OCI-LY7 (cell line): ENCODE measurements around the gene POU2AF3. TPM values are rescaled to one million over a fixed set of nuclear protein-coding genes. Genes with fewer than 3 reads are reported as not detected.

Experiments used
- BruUV-seq: library from RNA; stranded (reverse); fragments of 400-500 nt; replicated peaks from 2 replicates; lab custom pipeline; 2021; lab: Mats Ljungman, UMichigan
- CTCF ChIA-PET: fragments of 300-600 bp; sonication (Branson Sonifier 250); formaldehyde crosslinking; loops from one replicate; lab custom pipeline; 2022; ENCODE audit warnings: antibody characterized with exemption; ENCODE audit not compliant: unreplicated experiment; lab: Charles Lee
- POLR2A ChIA-PET: fragments of 300-600 bp; sonication (Branson Sonifier 250); formaldehyde crosslinking; loops from one replicate; lab custom pipeline; 2022; ENCODE audit warnings: antibody characterized with exemption; lab: Charles Lee
- DNase-seq: peaks from one replicate; pipeline ENCODE4 v3.0.0-alpha.2; 2015; ENCODE audit warnings: low spot score
- H2AFZ ChIP-seq: fragments of 200-600 bp; sonication (generic), shearing (Covaris generic); 2 replicates; pipeline ENCODE4 v1.6.1; 2014; ENCODE audit warnings: mild to moderate bottlenecking, antibody characterized with exemption, low read length, moderate library complexity
- H3K27ac ChIP-seq: fragments of 200-600 bp; sonication (generic); 2 replicates; pipeline ENCODE4 v1.5.1; 2014; ENCODE audit warnings: mixed run types, low read depth, mild to moderate bottlenecking, moderate library complexity, low read length, inconsistent platforms; ENCODE audit not compliant: poor library complexity, severe bottlenecking
- H3K36me3 ChIP-seq: fragments of 200-600 bp; sonication (generic); 2 replicates; pipeline ENCODE4 v1.6.1; 2014; ENCODE audit warnings: mild to moderate bottlenecking, antibody characterized with exemption, low read length, moderate library complexity, mixed read lengths; ENCODE audit not compliant: insufficient read depth
- H3K4me1 ChIP-seq: fragments of 200-600 bp; sonication (generic); 2 replicates; pipeline ENCODE4 v1.5.1; 2014; ENCODE audit warnings: mild to moderate bottlenecking, low read length; ENCODE audit not compliant: insufficient read depth, poor library complexity, severe bottlenecking
- H3K4me2 ChIP-seq: fragments of 200-600 bp; sonication (generic); 2 replicates; pipeline ENCODE4 v1.6.1; 2014; ENCODE audit warnings: mild to moderate bottlenecking, low read length
- H3K4me3 ChIP-seq: fragments of 200-600 bp; sonication (generic); 2 replicates; pipeline ENCODE4 v1.5.1; 2014; ENCODE audit warnings: mild to moderate bottlenecking, low read depth, low read length; ENCODE audit not compliant: poor library complexity, severe bottlenecking
- H3K79me2 ChIP-seq: fragments of 200-600 bp; sonication (generic); 2 replicates; pipeline ENCODE4 v1.6.1; 2016; ENCODE audit warnings: low read depth, mild to moderate bottlenecking, low read length, moderate library complexity, mixed read lengths; ENCODE audit not compliant: insufficient read depth
- H3K9me2 ChIP-seq: fragments of 200-600 bp; sonication (generic); 2 replicates; pipeline ENCODE4 v1.6.1; 2016; ENCODE audit warnings: mild to moderate bottlenecking, low read length, mixed read lengths; ENCODE audit not compliant: insufficient read depth
- H3K9me3 ChIP-seq: fragments of 200-600 bp; sonication (generic); 2 replicates; pipeline ENCODE4 v1.6.1; 2014; ENCODE audit warnings: mild to moderate bottlenecking, mixed run types, low read length, mixed read lengths
- H4K20me1 ChIP-seq: fragments of 200-600 bp; sonication (generic); 2 replicates; pipeline ENCODE4 v1.6.1; 2014; ENCODE audit warnings: mild to moderate bottlenecking, antibody characterized with exemption, low read length, moderate library complexity, mixed read lengths; ENCODE audit not compliant: insufficient read depth
- EZH2phosphoT487 ChIP-seq: fragments of 200-600 bp; sonication (generic); IDR thresholded peaks from 2 replicates; pipeline ENCODE4 v1.6.1; 2018; ENCODE audit warnings: low read depth, borderline replicate concordance, mild to moderate bottlenecking, mixed run types, antibody characterized with exemption, low read length, moderate library complexity, mixed read lengths
- intact Hi-C: fragments of 100-400 bp; cut with micrococcal nuclease; formaldehyde crosslinking; loops from one replicate; pipeline ENCODE4 v1.10.0; 2022; ENCODE audit not compliant: unreplicated experiment
- total RNA-seq, 2 experiments: library from RNA; depleted of rRNA in 1 of 2; stranded (reverse); fragments of >200 nt in 1 of 2; shearing (Covaris generic) in 1 of 2; gene quantifications; 2 replicates each; pipeline ENCODE4 v1.2.3, GENCODE V29; 2014 to 2022
- TF ChIP-seq, protein P1 (sequence below): fragments of 200-600 bp; sonication (generic); conservative IDR thresholded peaks from 2 replicates; pipeline ENCODE4 v1.5.1; 2014; ENCODE audit warnings: mild to moderate bottlenecking, antibody characterized with exemption, low read length, moderate library complexity, mixed read lengths

Gene POU2AF3
- total RNA-seq, 2 experiments from 2014 or later = not detected

DNA sequence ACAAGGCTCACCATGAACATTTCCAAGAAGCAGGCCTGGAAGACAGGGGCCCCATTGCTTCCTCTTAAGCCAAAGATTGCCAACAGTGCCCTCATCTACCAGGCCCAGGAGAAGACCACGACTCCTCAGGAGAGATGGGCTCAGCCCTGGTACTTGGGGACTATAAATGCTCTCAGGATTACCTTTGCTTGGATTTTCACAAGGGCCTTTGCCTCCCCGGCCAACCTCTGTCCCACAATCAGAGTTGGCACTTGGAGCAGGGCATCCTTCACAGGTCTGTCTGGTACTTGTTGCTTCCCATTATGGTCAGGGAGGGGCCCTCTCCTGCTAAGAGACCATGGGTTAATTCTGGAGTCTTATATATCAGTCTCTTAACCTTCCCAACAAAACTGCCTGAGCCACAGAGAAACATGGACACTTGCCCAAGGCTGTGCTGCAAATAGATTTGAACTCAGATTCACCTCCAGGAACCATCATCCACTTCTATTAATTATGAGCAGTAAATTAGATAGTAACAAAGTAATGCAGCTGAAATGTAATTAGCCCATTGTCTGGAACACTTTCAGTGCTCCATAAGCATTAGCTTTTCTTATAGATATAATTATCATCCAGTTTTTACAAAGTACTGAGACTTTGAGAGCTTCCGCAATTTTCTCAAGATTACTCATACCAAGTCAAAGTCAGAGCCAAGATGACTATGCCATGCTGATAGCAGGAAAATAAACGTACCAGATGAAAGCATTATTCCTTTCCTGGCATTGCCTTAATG is 33.5 kb downstream of the POU2AF3 start:
- no TSS peak for BruUV-seq
- ChIA-PET POLR2A (no interaction called here), CTCF (no interaction called here)
- Histone ChIP-seq H4K20me1 (peaks cover 6% of the 10 kb centered on the region; the same call in 1 of the 2 replicates), H3K79me2 (no peaks in the 10 kb centered on the region), H3K4me3 (no peak overlapping the region), H3K9me3 (no peaks in the 10 kb centered on the region), H3K4me1 (peaks cover 7% of the 10 kb centered on the region), H3K27ac (no peak overlapping the region), H3K36me3 (no peaks in the 10 kb centered on the region), H3K9me2 (no peaks in the 10 kb centered on the region), H3K4me2 (no peak overlapping the region), H2AFZ (no peak overlapping the region)
- intact Hi-C loops = no loop called here
- TF ChIP-seq, protein P1, sequence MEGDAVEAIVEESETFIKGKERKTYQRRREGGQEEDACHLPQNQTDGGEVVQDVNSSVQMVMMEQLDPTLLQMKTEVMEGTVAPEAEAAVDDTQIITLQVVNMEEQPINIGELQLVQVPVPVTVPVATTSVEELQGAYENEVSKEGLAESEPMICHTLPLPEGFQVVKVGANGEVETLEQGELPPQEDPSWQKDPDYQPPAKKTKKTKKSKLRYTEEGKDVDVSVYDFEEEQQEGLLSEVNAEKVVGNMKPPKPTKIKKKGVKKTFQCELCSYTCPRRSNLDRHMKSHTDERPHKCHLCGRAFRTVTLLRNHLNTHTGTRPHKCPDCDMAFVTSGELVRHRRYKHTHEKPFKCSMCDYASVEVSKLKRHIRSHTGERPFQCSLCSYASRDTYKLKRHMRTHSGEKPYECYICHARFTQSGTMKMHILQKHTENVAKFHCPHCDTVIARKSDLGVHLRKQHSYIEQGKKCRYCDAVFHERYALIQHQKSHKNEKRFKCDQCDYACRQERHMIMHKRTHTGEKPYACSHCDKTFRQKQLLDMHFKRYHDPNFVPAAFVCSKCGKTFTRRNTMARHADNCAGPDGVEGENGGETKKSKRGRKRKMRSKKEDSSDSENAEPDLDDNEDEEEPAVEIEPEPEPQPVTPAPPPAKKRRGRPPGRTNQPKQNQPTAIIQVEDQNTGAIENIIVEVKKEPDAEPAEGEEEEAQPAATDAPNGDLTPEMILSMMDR = no peak
- TF ChIP-seq EZH2phosphoT487 = no peak
- no peak for DNase-seq

DNA sequence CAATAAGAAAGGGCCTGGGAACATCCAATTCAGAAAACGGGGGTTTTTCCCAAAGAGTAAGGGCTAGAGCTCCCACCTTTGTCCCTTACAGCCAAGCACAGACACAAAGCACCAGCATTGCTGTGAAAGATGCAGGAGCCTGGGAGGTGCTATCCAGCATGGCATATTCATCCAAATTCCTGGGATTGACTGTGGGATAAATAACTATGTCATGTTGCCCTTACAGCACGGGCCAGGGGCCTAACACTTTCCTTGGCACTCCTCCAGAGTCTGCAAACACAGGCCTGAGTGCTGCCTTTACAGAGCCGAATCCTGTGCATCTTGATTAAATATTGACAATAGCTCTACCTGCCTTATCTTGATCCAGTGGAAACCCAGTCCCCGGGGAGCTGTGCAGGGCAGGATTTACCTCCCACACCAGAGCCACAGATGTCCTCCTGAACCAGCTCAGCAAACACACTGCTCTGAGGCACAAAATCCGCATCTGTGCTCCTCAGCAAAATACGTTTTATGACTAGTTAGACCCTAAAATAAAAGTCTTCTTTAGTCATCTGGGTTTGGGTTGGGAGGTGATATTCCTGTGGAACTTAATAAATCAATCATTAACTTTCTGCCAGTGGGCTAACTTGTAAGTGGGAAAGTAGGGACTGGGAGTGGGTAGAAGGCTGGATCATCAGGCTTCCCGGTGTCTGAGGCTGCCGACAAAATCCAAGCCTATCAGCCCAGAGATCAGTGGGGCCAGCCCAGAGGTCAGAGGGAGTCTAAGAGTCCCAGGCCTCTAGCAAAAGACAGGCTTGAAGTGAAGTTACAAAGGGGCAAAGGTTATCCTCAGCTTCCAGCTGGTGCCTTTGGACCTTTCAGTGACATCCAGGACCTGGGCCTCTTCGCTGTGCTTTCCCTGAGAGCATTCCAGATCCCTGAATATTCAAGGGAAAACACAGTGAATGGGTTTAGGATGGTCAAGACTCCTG is 36.5 kb downstream of the POU2AF3 start:
- POLR2A ChIA-PET = interaction anchor here (1.3 to 2.3 kb wide), 2 partner anchors 11 kb away, joined by 4 to 14 read pairs; no protein-coding TSS in a partner anchor
- H3K4me3 ChIP-seq = no peak overlapping the region
- no peak overlapping the region for H2AFZ ChIP-seq
- H4K20me1 ChIP-seq = peaks cover 14% of the 10 kb centered on the region; the same call in 1 of the 2 replicates
- no TSS peak for BruUV-seq
- H3K9me3 ChIP-seq = no peaks in the 10 kb centered on the region
- H3K27ac ChIP-seq = no peak overlapping the region
- TF ChIP-seq, protein P1 = no peak
- no peak for TF ChIP-seq EZH2phosphoT487
- H3K79me2 ChIP-seq = no peaks in the 10 kb centered on the region
- intact Hi-C loops = no loop called here
- H3K4me2 ChIP-seq = no peak overlapping the region
- H3K9me2 ChIP-seq = no peaks in the 10 kb centered on the region
- no peaks in the 10 kb centered on the region for H3K36me3 ChIP-seq
- no peak for DNase-seq
- CTCF ChIA-PET = no interaction called here
- peaks cover 2% of the 10 kb centered on the region for H3K4me1 ChIP-seq
